Measurements from ENCODE around the gene NCOR1. TPM values are rescaled to one million over a fixed set of nuclear protein-coding genes. Genes with fewer than 3 reads are reported as not detected.

The NCOR1 gene
- total RNA-seq, 1 donor from 2014 or later = 141 TPM

DNA sequence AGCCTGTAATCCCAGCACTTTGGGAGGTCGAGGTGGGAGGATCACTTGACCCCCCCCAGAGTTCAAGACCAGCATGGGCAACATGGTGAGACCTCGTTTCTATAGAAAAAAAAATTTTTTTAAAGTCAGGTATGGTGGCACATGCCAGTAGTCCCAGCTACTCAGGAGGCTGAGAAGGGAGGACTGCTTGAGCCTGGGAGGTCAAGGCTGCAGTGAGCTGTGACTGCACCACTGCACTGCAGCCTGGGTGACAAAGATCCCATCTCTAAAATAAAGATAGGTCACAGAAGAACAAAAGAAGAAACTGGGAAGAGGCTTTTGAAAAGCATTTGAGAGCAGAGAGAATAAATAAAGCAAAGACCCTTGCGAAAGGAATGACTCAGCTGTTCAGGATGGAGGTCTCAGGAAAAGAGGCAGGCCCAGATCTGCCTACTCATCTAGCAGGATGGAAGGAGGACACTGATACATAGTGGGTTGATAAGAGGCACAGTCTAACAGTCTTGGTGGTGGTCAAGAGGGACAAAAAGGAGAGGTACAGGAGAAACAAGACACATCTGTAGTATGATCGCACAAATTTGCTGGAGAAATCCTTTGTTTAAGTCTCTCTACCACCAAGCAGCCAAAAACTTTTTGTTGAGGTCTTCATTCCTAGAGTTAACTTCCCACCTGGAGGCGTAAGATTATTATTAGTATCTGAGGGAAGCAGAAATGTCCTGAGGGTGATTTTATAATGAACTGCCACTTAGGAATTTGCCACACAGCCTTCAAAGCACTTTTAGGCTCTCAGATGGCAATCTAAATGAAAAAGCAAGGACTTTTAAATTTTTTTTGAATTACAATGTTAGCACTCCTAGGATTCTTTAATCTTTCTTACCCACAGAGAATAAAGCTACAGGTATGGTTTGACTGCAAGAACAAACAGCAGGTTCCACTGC is 233.4 kb downstream of the NCOR1 start:
- intact Hi-C loops (cut with micrococcal nuclease) = no loop called here

DNA sequence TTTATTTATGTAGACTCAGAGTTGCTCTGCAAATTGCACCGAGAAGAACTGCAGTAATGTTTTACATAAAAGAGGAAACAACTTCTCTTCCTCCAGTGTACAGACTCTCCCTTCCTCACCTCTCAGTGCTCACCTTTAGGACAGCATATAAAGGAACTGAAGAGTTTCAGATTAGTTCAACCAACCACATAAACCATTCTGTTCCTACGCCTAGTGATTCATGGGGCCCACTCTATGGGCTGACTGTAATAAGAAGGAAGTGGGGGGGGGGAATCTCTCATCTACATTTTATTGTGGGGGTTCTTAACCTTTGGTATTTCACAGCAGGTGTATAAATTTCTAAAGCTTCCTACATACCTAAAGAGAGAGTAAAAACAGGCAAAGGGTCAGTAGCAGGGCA is 234.1 kb downstream of the NCOR1 start:
- intact Hi-C loops (cut with micrococcal nuclease) = no loop called here

Other genes starting within 250 kb of the NCOR1 start
- gene ZSWIM7, start 215.8 kb downstream of the NCOR1 start, total RNA-seq = 11.9 and 12.2 TPM in 2 replicates
- 31.8 and 33.4 TPM in 2 replicates for gene TTC19, start 215.7 kb downstream of the NCOR1 start, total RNA-seq
- gene PIGL, start 1.7 kb upstream of the NCOR1 start, total RNA-seq = 26.8 and 29.3 TPM in 2 replicates
- 21.7 and 23.1 TPM in 2 replicates for gene CENPV, start 137.9 kb upstream of the NCOR1 start, total RNA-seq
- gene UBB, start 165.6 kb upstream of the NCOR1 start, total RNA-seq = 1,372 and 1,403 TPM in 2 replicates
- 135 and 139 TPM in 2 replicates for gene TRPV2, start 200.0 kb upstream of the NCOR1 start, total RNA-seq

Measured in T-helper 2 cell treated with Interferon-gamma antibody and Interleukin-4, amounts not matched to agents 100 ng/mL and 5 ng/mL, for 36 hours (primary cell).